Bronchial epithelial cell (primary cell): Measurements from ENCODE around the gene ANGEL2. TPM values are rescaled to one million over a fixed set of nuclear protein-coding genes. Genes with fewer than 3 reads are reported as not detected.

Experiments
- DNase-seq: peaks from one replicate; pipeline ENCODE4 v3.0.0-alpha.2; 2010; ENCODE audit warnings: low read depth
- FAIRE-seq: peaks from 2 replicates; lab custom pipeline; 2011; peaks lifted over from hg19 to GRCh38; lab: Jason Lieb, UNC
- H3K27me3 ChIP-seq: 2 replicates; pipeline ENCODE4 v1.5.1; 2011; ENCODE audit warnings: low read length; ENCODE audit not compliant: control insufficient read depth, insufficient read depth
- H3K36me3 ChIP-seq: 2 replicates; pipeline ENCODE4 v1.5.1; 2011; ENCODE audit warnings: low read length; ENCODE audit not compliant: control insufficient read depth, insufficient read depth
- H3K4me3 ChIP-seq: 2 replicates; pipeline ENCODE4 v1.5.1; 2011; ENCODE audit warnings: mild to moderate bottlenecking, low read depth, low read length, control low read depth
- CTCF ChIP-seq: IDR thresholded peaks from 2 replicates; pipeline ENCODE4 v1.5.1; 2011; ENCODE audit warnings: mild to moderate bottlenecking, moderate library complexity, low read length, control low read depth, inconsistent platforms; ENCODE audit not compliant: insufficient read depth, severe bottlenecking
- total RNA-seq: library from RNA; depleted of rRNA; stranded (reverse); fragments of >200 nt; gene quantifications from 2 replicates; pipeline ENCODE4 v1.2.1, GENCODE V29; 2014

ANGEL2 gene
- total RNA-seq, 1 donor from 2014 or later, result 22.4 TPM

- H3K4me3 ChIP-seq, result no peak overlapping the region
- no peaks in the 10 kb centered on the region for H3K27me3 ChIP-seq
- no peak for TF ChIP-seq CTCF
- no peaks in the 10 kb centered on the region for H3K36me3 ChIP-seq
- FAIRE-seq (no peak), DNase-seq (peak; percentile 91)
Measured at GRCh38 chr1:213054733-213055591, 39.3 kb upstream of the ANGEL2 start.

GRCh38 chr1:213054142-213054541 is 38.5 kb upstream of the ANGEL2 start:
- H3K36me3 ChIP-seq, result no peaks in the 10 kb centered on the region
- DNase-seq (no peak), FAIRE-seq (no peak)
- H3K4me3 ChIP-seq, result no peak overlapping the region
- no peaks in the 10 kb centered on the region for H3K27me3 ChIP-seq
- no peak for TF ChIP-seq CTCF

- H3K4me3 ChIP-seq, result no peak overlapping the region
- no peaks in the 10 kb centered on the region for H3K36me3 ChIP-seq
- DNase-seq (no peak), FAIRE-seq (no peak)
- H3K27me3 ChIP-seq, result no peaks in the 10 kb centered on the region
- TF ChIP-seq CTCF, result no peak
Measured at GRCh38 chr1:213053455-213053854, 37.8 kb upstream of the ANGEL2 start.

GRCh38 chr1:213051881-213052202 is 36.2 kb upstream of the ANGEL2 start:
- H3K27me3 ChIP-seq, result no peaks in the 10 kb centered on the region
- no peak for TF ChIP-seq CTCF
- no peak for FAIRE-seq
- no peaks in the 10 kb centered on the region for H3K36me3 ChIP-seq
- H3K4me3 ChIP-seq, result peak overlapping the region; percentile 92
- DNase-seq, result no peak

- Histone ChIP-seq H3K36me3 (no peaks in the 10 kb centered on the region), H3K4me3 (peak within 1 kb of the TSS; percentile 92), H3K27me3 (no peaks in the 10 kb centered on the region)
- FAIRE-seq (no peak), DNase-seq (peak; percentile 74)
- peak; percentile 11 for TF ChIP-seq CTCF
Measured at GRCh38 chr1:213051127-213051880, 35.6 kb upstream of the ANGEL2 start, which contains the start of gene RPS6KC1. RPS6KC1 (plus strand) TSS chr1:213051241; CDS start chr1:213051405, 164 bp downstream.
